Superior temporal gyrus (tissue), 1 donor: ENCODE measurements around the gene CDC42BPA.
"Not testable (repeated sequence)": the region's sequence is repeated elsewhere in the genome, so short reads cannot be mapped to it uniquely, and the experiment has no call there.

ENCODE experiments used
- DNase-seq: peaks from one replicate; pipeline ENCODE4 v3.0.0-alpha.2; 2016; ENCODE audit errors: extremely low spot score

The CDC42BPA gene

GRCh38 chr1:227318016-227318852 is at the start of gene CDC42BPA:
Gene CDC42BPA, minus strand, starts transcription at chr1:227318492. Its CDS starts 1,310 bp downstream, at chr1:227317182.
- peak; percentile 77 for DNase-seq

GRCh38 chr1:227368009-227368408 is 49.7 kb upstream of the CDC42BPA start:
- no peak for DNase-seq

GRCh38 chr1:227365473-227366431 is 47.5 kb upstream of the CDC42BPA start:
- DNase-seq = no peak

GRCh38 chr1:227364657-227365056 is 46.4 kb upstream of the CDC42BPA start:
- no peak for DNase-seq

- DNase-seq = no peak
Measured at GRCh38 chr1:227363825-227364224, 45.5 kb upstream of the CDC42BPA start.

- no peak for DNase-seq
Measured at GRCh38 chr1:227362039-227362438, 43.7 kb upstream of the CDC42BPA start.

GRCh38 chr1:227357927-227358302 is 39.6 kb upstream of the CDC42BPA start:
- no peak for DNase-seq

- no peak for DNase-seq
Measured at GRCh38 chr1:227357171-227357926, 39.1 kb upstream of the CDC42BPA start.

GRCh38 chr1:227356620-227357146 is 38.4 kb upstream of the CDC42BPA start:
- no peak for DNase-seq

GRCh38 chr1:227355542-227356245 is 37.4 kb upstream of the CDC42BPA start:
- no peak for DNase-seq

GRCh38 chr1:227353186-227353585 is 34.9 kb upstream of the CDC42BPA start:
- DNase-seq = no peak

- not testable (repeated sequence) for DNase-seq
Measured at GRCh38 chr1:227352164-227352563, 33.9 kb upstream of the CDC42BPA start.

- DNase-seq = no peak
Measured at GRCh38 chr1:227351443-227351842, 33.2 kb upstream of the CDC42BPA start.

GRCh38 chr1:227349967-227350366 is 31.7 kb upstream of the CDC42BPA start:
- no peak for DNase-seq

- DNase-seq = peak; percentile 59
Measured at GRCh38 chr1:227343727-227344551, 25.6 kb upstream of the CDC42BPA start.

GRCh38 chr1:227343206-227343605 is 24.9 kb upstream of the CDC42BPA start:
- DNase-seq = no peak

GRCh38 chr1:227342075-227342829 is 24.0 kb upstream of the CDC42BPA start:
- DNase-seq = no peak

GRCh38 chr1:227336136-227336535 is 17.8 kb upstream of the CDC42BPA start:
- not testable (repeated sequence) for DNase-seq
